GF-D8 (cell line): ENCODE results near the gene MORN1.
"Not testable (repeated sequence)": the region's sequence is repeated elsewhere in the genome, so short reads cannot be mapped to it uniquely, and the experiment has no call there.

Experiments used
- DNase-seq: peaks from one replicate; lab custom pipeline; 2025; lab: John Stamatoyannopoulos, UW

The MORN1 gene

GRCh38 chr1:2337081-2337480 is 54.3 kb downstream of the MORN1 start:
- DNase-seq, result no peak

- no peak for DNase-seq
Measured at GRCh38 chr1:2336499-2336898, 54.9 kb downstream of the MORN1 start.

GRCh38 chr1:2335721-2336455 is 55.5 kb downstream of the MORN1 start:
- no peak for DNase-seq

- DNase-seq, result no peak
Measured at GRCh38 chr1:2334883-2335534, 56.3 kb downstream of the MORN1 start.

GRCh38 chr1:2334366-2334765 is 57.0 kb downstream of the MORN1 start:
- no peak for DNase-seq

GRCh38 chr1:2331580-2331979 is 59.8 kb downstream of the MORN1 start:
- DNase-seq, result not testable (repeated sequence)

GRCh38 chr1:2331200-2331544 is 60.2 kb downstream of the MORN1 start:
- no peak for DNase-seq

GRCh38 chr1:2330519-2331199 is 60.7 kb downstream of the MORN1 start:
- no peak for DNase-seq

- DNase-seq, result no peak
Measured at GRCh38 chr1:2330035-2330434, 61.3 kb downstream of the MORN1 start.

GRCh38 chr1:2328676-2329455 is 62.5 kb downstream of the MORN1 start:
- DNase-seq, result no peak

GRCh38 chr1:2327841-2328240 is 63.5 kb downstream of the MORN1 start:
- no peak for DNase-seq

- DNase-seq, result not testable (repeated sequence)
Measured at GRCh38 chr1:2327162-2327561, 64.2 kb downstream of the MORN1 start.

- DNase-seq, result no peak
Measured at GRCh38 chr1:2326524-2326923, 64.8 kb downstream of the MORN1 start.

GRCh38 chr1:2324553-2325366 is 66.6 kb downstream of the MORN1 start:
- no peak for DNase-seq

- DNase-seq, result no peak
Measured at GRCh38 chr1:2323451-2323974, 67.8 kb downstream of the MORN1 start.

- DNase-seq, result no peak
Measured at GRCh38 chr1:2322581-2323211, 68.7 kb downstream of the MORN1 start.

- DNase-seq, result no peak
Measured at GRCh38 chr1:2322065-2322571, 69.2 kb downstream of the MORN1 start.

- DNase-seq, result no peak
Measured at GRCh38 chr1:2320760-2321667, 70.3 kb downstream of the MORN1 start.

- no peak for DNase-seq
Measured at GRCh38 chr1:2320006-2320405, 71.3 kb downstream of the MORN1 start.

- DNase-seq, result no peak
Measured at GRCh38 chr1:2319291-2319690, 72.1 kb downstream of the MORN1 start.
